Ishikawa (cell line): ENCODE results near the gene ZNF3.

Experiments used
- EP300 ChIP-seq: IDR thresholded peaks from 2 replicates; pipeline ENCODE4 v1.6.1; 2012; ENCODE audit warnings: borderline replicate concordance
- TEAD4 ChIP-seq: IDR thresholded peaks from 2 replicates; pipeline ENCODE4 v1.6.1; 2012
- TF ChIP-seq, protein P1 (sequence below): IDR thresholded peaks from 2 replicates; pipeline ENCODE4 v1.6.1; 2012

DNA sequence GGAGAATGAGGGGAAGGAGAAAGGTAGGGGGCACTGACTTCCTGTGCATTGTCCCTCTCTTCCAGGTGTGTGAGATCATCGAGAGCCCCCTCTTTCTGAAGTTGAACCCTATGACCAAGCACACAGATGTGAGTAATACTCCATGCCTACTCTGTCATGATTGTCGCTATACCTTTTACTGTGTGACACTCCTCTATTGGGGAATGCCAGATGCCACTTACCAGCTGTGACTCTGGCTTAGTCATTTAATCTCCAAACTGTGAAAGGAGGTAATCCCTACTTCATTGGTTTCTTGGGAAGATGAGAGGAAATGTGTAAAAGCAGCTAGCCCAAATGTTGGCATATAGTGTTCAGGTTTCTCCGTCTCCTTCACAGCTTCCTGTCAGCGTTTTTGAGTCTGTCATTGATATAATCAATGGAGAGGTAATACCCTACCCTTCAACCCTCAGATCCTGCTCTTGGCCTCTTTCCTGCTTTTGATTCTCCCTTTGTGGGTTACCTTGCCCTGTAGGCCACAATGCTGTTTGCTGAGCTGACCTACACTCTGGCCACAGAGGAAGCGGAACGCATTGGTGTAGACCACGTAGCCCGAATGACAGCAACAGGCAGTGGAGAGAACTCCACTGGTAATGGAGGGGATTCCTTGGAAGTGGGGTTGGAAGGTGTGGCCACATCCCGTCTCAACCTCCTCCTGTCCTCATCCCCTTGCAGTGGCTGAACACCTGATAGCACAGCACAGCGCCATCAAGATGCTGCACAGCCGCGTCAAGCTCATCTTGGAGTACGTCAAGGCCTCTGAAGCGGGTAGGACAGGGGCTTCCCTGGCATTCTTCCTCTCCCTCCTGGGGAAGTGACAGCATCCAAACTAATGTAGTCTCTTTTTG lies 9.2 kb upstream of the ZNF3 start:
- TF ChIP-seq, protein P1, sequence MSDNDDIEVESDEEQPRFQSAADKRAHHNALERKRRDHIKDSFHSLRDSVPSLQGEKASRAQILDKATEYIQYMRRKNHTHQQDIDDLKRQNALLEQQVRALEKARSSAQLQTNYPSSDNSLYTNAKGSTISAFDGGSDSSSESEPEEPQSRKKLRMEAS = no peak
- no peak for TF ChIP-seq TEAD4
- no peak for TF ChIP-seq EP300
